ENCODE results near the gene CCR6.

- TF ChIP-seq, protein P1, sequence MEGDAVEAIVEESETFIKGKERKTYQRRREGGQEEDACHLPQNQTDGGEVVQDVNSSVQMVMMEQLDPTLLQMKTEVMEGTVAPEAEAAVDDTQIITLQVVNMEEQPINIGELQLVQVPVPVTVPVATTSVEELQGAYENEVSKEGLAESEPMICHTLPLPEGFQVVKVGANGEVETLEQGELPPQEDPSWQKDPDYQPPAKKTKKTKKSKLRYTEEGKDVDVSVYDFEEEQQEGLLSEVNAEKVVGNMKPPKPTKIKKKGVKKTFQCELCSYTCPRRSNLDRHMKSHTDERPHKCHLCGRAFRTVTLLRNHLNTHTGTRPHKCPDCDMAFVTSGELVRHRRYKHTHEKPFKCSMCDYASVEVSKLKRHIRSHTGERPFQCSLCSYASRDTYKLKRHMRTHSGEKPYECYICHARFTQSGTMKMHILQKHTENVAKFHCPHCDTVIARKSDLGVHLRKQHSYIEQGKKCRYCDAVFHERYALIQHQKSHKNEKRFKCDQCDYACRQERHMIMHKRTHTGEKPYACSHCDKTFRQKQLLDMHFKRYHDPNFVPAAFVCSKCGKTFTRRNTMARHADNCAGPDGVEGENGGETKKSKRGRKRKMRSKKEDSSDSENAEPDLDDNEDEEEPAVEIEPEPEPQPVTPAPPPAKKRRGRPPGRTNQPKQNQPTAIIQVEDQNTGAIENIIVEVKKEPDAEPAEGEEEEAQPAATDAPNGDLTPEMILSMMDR (IDR thresholded peaks at IDR 0.05; ENCODE audit: extremely low read depth in 1 of 2, insufficient read depth in 1 of 2, low read depth in 1 of 2, low read length in 2 of 2) = no peak
- no peak for TF ChIP-seq MAX (IDR thresholded peaks at IDR 0.05; ENCODE audit: insufficient read depth, insufficient read length)
Observed at GRCh38 chr6:167095888-167096287, 27.0 kb upstream of the CCR6 start.

Data from endothelial cell of umbilical vein (primary cell).